ENCODE data around the gene C11orf98.
A peak's percentile ranks its signal among the peaks of the same experiment; 100 is the strongest.
"Not testable (repeated sequence)": the region's sequence is repeated elsewhere in the genome, so short reads cannot be mapped to it uniquely, and the experiment has no call there.

Gene C11orf98

GRCh38 chr11:62665599-62666258 lies 719 bp upstream of the C11orf98 start:
- TF ChIP-seq CTCF (IDR thresholded peaks at IDR 0.05; ENCODE audit: control insufficient read depth, extremely low read depth, insufficient read depth), result no peak
- H3K4me3 ChIP-seq (ENCODE audit: low read depth, low read length), result peak overlapping the region; percentile 97
- DNase-seq (ENCODE audit: low read depth), result no peak

- no peak for TF ChIP-seq CTCF (IDR thresholded peaks at IDR 0.05; ENCODE audit: control insufficient read depth, extremely low read depth, insufficient read depth)
- no peak for DNase-seq (ENCODE audit: low read depth)
- peak overlapping the region; percentile 97 for H3K4me3 ChIP-seq (ENCODE audit: low read depth, low read length)
Observed at GRCh38 chr11:62664405-62665074, 470 bp downstream of the C11orf98 start.

GRCh38 chr11:62656796-62657429 lies 8.1 kb downstream of the C11orf98 start:
- no peak for DNase-seq (ENCODE audit: low read depth)
- no peak for TF ChIP-seq CTCF (IDR thresholded peaks at IDR 0.05; ENCODE audit: control insufficient read depth, extremely low read depth, insufficient read depth)
- H3K4me3 ChIP-seq (ENCODE audit: low read depth, low read length), result no peak overlapping the region

GRCh38 chr11:62654297-62654696 lies 10.7 kb downstream of the C11orf98 start:
- no peak for DNase-seq (ENCODE audit: low read depth)
- no peak for TF ChIP-seq CTCF (IDR thresholded peaks at IDR 0.05; ENCODE audit: control insufficient read depth, extremely low read depth, insufficient read depth)
- H3K4me3 ChIP-seq (ENCODE audit: low read depth, low read length), result no peak overlapping the region

- DNase-seq (ENCODE audit: low read depth), result no peak
- H3K4me3 ChIP-seq (ENCODE audit: low read depth, low read length), result peak overlapping the region; percentile 87
- no peak for TF ChIP-seq CTCF (IDR thresholded peaks at IDR 0.05; ENCODE audit: control insufficient read depth, extremely low read depth, insufficient read depth)
Observed at GRCh38 chr11:62652161-62653006, 12.6 kb downstream of the C11orf98 start.

- not testable (repeated sequence) for H3K4me3 ChIP-seq (ENCODE audit: low read depth, low read length); DNase-seq (ENCODE audit: low read depth)
Observed at GRCh38 chr11:62650283-62650682, 14.7 kb downstream of the C11orf98 start.

GRCh38 chr11:62649486-62649885 lies 15.5 kb downstream of the C11orf98 start:
- no peak overlapping the region for H3K4me3 ChIP-seq (ENCODE audit: low read depth, low read length)
- no peak for DNase-seq (ENCODE audit: low read depth)
- TF ChIP-seq CTCF (IDR thresholded peaks at IDR 0.05; ENCODE audit: control insufficient read depth, extremely low read depth, insufficient read depth), result no peak

Data from LNCaP clone FGC (cell line).